ENCODE measurements around the gene GALNT2.

Gene GALNT2

GRCh38 chr1:230125141-230125540 is 58.1 kb downstream of the GALNT2 start:
- no peak for DNase-seq
- intact Hi-C loops (cut with DNase I), result no loop called here

DNA sequence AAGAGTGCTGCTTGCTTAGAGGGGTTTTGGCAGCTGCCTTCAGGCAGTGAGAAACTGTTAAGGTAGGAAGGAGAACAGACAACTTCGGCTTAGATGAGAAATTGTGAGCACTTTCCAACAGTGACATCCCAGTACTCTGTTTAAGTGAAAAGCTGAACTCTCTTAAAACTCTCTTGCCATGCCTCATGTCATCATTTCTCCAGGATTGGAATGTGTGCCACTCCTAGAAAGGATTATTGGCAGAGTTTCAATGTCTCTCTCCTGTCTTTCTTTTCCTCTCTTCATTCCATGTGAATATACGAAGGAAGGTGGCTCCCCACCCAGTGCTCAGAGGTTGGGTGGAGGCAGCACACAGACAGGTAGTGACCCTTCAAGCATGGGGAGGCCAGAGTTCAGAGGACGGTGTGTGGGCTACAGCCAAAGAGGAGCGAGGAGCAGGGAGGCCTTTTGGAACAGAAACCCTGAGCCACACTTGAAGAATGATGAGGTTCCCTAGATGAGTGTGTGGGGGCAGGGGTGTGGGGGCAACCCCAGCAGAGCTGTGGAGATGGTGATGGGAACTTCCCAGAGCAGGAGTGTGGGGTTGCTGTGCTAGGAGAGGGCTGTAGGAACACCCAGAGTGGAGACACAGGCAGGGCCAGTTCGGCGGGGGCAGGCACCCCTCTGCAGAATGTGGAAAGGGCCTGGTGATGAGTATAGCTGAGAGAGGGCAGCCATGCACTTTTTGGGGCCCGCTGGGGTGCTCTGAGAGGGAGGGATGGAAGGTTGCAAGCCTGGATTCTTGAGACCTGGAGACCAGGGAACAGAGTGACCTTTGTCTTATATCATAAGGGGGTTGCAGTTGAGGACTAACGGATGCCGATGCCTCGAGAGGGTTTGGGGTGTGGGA is 58.8 kb downstream of the GALNT2 start:
- intact Hi-C loops (cut with DNase I), result no loop called here
- no peak for DNase-seq

DNA sequence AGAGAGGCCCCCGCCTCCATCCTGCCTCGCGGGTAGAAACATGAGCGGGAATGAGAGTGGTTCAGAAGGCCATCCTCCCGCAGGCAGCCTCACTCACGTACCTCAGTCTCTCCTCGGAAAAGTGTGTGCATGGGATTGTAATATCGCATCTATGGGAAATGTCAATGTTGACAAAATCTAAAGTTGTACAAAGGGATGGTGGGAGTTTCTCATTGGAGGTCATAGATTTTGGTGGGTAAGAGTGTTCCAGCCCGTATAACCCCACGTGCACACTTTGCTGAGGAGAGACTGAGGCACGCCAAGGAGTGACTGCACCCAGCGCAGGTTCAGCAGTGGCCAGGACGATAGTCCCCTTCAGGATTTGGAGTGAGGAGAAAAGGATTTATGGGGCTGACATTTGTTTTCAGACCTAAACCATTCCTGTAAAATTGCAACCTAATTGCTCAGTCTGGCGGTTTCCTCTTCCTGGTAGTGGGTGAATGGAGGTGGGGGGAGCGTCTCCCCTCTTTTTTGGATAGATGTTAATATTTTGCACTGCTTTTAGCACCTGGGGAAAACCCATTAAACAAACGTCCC is 59.6 kb downstream of the GALNT2 start:
- DNase-seq, result no peak
- intact Hi-C loops (cut with DNase I), result no loop called here

DNA sequence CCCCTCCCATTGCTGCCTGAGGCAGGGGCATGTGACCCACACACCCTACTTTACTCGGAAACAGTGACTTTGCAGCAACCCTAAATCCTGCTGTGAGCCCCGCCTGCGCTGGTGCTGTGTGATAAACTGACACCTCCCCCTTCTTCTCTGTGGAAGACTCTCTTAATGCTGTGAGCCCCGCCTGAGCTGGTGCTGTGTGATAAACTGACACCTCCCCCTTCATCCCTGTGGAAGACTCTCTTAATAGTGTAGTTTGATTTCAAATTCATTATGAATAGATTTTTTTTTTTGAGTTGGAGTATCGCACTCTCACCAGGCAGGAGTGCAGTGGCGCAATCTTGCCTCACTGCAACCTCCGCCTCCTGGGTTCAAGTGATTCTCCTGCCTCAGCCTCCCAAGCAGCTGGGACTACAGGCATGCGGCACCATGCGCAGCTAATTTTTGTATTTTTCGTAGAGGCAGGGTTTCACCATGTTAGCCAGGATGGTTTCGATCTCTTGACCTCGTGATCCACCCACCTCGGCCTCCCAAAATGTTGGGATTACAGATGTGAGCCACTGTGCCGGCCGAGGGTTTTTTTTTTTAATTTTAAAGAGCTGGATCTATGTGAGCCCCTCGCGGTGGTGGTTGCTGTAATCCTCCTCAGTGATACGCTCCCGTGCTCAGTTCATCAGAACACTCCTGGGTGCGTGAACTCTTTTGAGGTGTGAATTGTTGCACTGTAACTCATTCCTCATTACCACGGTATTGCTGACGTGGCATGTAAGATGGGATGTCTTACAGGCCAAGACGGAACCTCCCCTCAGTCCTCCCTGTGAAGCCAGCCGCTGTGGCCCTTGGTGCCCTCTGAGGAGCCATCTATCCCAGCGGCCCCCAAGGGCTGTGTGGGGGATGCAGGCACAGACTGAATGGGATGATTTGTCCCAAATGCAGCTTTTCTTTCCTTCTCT is 60.3 kb downstream of the GALNT2 start:
- intact Hi-C loops (cut with DNase I), result no loop called here
- peak in 1 of 10 donors; percentile 78 for DNase-seq

DNA sequence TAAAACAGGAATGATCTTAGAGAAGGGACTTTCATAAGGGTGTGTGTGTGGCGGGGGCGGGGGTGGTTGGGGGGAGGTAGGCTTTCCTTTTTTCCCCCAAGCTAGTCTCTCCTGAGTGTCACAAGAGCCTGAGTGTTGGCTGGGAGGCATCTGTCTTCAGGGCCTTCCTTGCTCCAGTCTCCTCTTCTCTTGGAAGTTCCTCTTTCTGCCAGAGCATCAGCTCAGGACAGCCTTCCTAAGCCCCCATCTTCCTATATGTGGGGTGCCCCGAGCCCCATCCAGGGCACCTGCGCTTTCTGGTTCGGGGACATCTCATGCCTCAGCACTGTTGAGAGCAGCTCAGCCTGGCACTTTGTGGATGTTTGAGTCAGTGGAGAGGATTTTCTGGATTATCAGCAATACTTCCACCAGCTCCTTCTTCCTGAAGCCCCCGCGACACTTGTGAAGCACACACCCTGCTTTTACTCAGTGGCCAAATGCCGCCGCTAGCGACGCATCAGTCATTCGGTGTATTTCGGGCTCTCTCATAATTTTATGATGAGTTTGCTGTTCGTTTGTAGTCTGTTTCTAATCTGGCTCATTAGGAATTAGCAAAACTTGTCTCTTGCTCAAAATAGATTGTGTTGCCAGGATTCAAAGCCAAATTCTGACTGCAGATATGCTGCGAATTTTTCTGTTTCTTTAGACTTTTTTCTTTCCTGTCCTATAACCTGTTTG is 61.7 kb downstream of the GALNT2 start:
- no peak for DNase-seq
- intact Hi-C loops (cut with DNase I), result no loop called here

GRCh38 chr1:230129341-230129740 is 62.3 kb downstream of the GALNT2 start:
- intact Hi-C loops (cut with DNase I), result no loop called here
- DNase-seq, result no peak

GRCh38 chr1:230130172-230130944 is 63.3 kb downstream of the GALNT2 start:
- intact Hi-C loops (cut with DNase I), result no loop called here
- DNase-seq, result no peak

GRCh38 chr1:230131457-230131856 is 64.4 kb downstream of the GALNT2 start:
- peak in 1 of 10 donors; percentile 41 for DNase-seq
- intact Hi-C loops (cut with DNase I), result no loop called here

GRCh38 chr1:230132758-230133157 is 65.7 kb downstream of the GALNT2 start:
- intact Hi-C loops (cut with DNase I), result no loop called here
- DNase-seq, result no peak

GRCh38 chr1:230135726-230136125 is 68.7 kb downstream of the GALNT2 start:
- intact Hi-C loops (cut with DNase I), result no loop called here
- peak in 1 of 10 donors; percentile 10 for DNase-seq

- intact Hi-C loops (cut with DNase I), result no loop called here
- peak in 2 of 10 donors; percentile 61 to 62 for DNase-seq
Measured at GRCh38 chr1:230136453-230137336, 69.7 kb downstream of the GALNT2 start.

GRCh38 chr1:230137337-230137815 is 70.3 kb downstream of the GALNT2 start:
- no peak for DNase-seq
- intact Hi-C loops (cut with DNase I), result no loop called here

- DNase-seq, result no peak
- intact Hi-C loops (cut with DNase I), result no loop called here
Measured at GRCh38 chr1:230138561-230139239, 71.7 kb downstream of the GALNT2 start.

DNA sequence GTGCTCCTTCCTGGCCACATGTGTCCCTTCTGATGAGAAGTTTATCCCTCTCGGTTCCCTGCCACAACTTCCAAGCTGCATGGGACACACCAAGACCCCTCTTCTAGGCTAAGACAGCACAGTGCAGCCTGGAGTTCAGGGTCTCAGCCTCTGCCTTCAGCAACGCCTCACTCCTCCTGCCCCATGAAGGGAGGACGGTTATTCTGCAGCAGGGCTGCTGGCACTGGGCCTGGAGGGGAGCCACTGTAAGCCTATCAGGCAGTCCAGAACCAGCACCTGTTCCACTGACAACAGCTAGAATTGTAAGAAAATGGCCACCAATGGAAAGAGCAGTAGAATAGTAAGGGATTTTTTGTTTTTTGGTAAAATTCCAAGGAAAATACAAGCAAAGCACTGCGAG is 72.3 kb downstream of the GALNT2 start:
- no peak for DNase-seq
- intact Hi-C loops (cut with DNase I), result no loop called here

- intact Hi-C loops (cut with DNase I), result no loop called here
- no peak for DNase-seq
Measured at GRCh38 chr1:230139741-230140140, 72.7 kb downstream of the GALNT2 start.

- intact Hi-C loops (cut with DNase I), result no loop called here
- peak in 2 of 10 donors; percentile 35 to 90 for DNase-seq
Measured at GRCh38 chr1:230140221-230141020, 73.4 kb downstream of the GALNT2 start.
